ENCODE results near the gene CDADC1. TPM values are rescaled to one million over a fixed set of nuclear protein-coding genes. Genes with fewer than 3 reads are reported as not detected.

The CDADC1 gene
- total RNA-seq, 1 donor from 2014 or later = 9.2 TPM

DNA sequence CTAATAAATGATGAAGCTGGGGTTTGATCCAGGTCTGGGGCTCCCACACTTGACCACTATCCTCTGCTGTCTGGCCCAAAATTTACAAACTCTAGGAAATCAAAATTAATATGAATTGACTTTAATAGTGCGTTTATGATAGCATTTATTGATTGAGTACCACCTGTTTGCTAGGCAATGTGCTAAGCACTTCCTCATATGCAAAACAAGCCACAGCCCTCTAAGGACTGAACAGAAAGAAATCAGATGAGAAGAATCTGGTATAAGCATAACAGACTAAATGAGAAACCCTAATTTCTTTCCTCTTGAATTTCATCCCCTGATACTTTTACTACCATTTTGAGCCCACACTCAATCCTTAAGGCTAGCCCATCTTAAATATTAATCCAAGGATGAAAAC lies 34.2 kb upstream of the CDADC1 start:
- Mint-ChIP-seq H3K4me3 (no peak overlapping the region), H3K9me3 (peaks cover 5% of the 10 kb centered on the region), H3K27me3 (ENCODE audit: low read depth) (peaks cover 32% of the 10 kb centered on the region), H3K4me1 (peaks cover 6% of the 10 kb centered on the region), H3K27ac (no peak overlapping the region), H3K36me3 (peaks cover 25% of the 10 kb centered on the region)
- TF ChIP-seq, protein P1, sequence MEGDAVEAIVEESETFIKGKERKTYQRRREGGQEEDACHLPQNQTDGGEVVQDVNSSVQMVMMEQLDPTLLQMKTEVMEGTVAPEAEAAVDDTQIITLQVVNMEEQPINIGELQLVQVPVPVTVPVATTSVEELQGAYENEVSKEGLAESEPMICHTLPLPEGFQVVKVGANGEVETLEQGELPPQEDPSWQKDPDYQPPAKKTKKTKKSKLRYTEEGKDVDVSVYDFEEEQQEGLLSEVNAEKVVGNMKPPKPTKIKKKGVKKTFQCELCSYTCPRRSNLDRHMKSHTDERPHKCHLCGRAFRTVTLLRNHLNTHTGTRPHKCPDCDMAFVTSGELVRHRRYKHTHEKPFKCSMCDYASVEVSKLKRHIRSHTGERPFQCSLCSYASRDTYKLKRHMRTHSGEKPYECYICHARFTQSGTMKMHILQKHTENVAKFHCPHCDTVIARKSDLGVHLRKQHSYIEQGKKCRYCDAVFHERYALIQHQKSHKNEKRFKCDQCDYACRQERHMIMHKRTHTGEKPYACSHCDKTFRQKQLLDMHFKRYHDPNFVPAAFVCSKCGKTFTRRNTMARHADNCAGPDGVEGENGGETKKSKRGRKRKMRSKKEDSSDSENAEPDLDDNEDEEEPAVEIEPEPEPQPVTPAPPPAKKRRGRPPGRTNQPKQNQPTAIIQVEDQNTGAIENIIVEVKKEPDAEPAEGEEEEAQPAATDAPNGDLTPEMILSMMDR (IDR thresholded peaks at IDR 0.05; ENCODE audit: unreplicated experiment) = no peak
- no peak for DNase-seq (ENCODE audit: low spot score in 2 of 2, unreplicated experiment in 2 of 2)

DNA sequence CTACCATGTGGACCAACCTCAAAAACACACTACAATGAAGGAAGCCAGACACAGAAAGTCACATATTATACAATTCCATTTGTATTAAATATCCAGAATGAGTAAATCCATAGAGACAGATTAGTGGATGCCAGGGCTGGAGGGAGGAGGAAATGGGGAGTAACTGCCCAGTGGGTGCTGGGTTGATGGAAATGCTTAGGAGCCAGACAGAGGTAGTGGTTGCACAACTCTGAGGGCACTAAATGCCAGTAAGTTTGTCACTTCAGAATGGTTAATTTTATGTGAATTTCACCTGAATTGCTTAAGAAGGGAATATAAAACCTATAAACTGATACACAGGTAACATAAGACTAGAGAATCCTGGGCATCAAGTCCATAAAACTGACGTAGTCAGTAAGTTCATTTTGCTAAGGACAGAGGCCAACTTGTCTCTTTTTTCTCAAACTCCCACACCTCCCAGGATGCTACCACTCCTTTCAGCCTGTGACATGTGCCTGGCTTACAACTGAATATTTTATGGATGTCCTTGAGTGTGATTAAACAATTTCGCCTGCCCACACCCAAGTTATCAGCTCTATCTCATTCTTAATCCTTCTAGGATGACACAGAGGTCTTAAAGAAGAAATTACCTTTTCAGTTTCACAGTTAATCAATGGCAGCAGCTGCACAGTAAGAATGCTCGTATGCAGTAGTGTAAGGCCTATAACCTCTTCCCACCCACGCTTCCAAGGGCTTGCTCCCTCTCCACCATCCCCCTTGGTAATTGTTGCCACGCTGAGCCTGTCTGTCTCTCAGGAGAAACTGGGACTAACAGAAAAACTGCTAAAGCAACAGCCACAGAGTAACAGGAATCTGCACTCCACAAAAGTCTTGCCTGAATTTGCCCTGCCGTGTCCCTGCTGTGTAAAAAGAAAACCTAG lies 33.5 kb upstream of the CDADC1 start:
- Mint-ChIP-seq H3K27ac (no peak overlapping the region), H3K27me3 (ENCODE audit: low read depth) (peaks cover 39% of the 10 kb centered on the region), H3K4me1 (peaks cover 11% of the 10 kb centered on the region), H3K36me3 (peaks cover 25% of the 10 kb centered on the region), H3K4me3 (no peak overlapping the region), H3K9me3 (peaks cover 5% of the 10 kb centered on the region)
- DNase-seq (ENCODE audit: low spot score in 2 of 2, unreplicated experiment in 2 of 2) = no peak
- TF ChIP-seq, protein P1 (IDR thresholded peaks at IDR 0.05; ENCODE audit: unreplicated experiment) = no peak

DNA sequence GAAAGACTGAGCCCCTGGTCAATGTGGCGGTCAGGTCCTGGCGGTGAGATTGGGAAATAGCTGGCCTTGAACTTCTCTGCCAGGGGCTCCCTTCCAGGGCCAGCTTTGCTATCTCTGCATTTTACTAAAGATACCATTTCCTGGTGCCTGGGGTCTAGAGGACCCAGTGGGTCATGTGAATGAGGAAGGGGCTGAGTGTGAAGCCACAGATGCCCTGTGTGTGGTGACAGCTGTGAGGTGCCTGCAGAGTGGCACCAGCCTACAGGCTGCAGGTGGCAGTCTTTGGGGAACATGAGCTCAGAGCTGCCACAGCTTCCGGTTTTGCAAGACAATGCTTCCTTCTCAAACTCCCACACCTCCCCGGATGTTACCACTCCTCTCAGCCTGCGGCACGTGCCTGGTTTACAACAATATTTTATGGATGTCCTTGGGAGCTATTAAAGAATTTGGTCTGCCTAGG lies 32.8 kb upstream of the CDADC1 start:
- no peak overlapping the region for H3K4me3 Mint-ChIP-seq
- H3K9me3 Mint-ChIP-seq = peaks cover 5% of the 10 kb centered on the region
- peaks cover 45% of the 10 kb centered on the region for H3K27me3 Mint-ChIP-seq (ENCODE audit: low read depth)
- TF ChIP-seq, protein P1 (IDR thresholded peaks at IDR 0.05; ENCODE audit: unreplicated experiment) = no peak
- H3K36me3 Mint-ChIP-seq = peaks cover 21% of the 10 kb centered on the region
- H3K27ac Mint-ChIP-seq = no peak overlapping the region
- H3K4me1 Mint-ChIP-seq = peaks cover 11% of the 10 kb centered on the region
- no peak for DNase-seq (ENCODE audit: low spot score in 2 of 2, unreplicated experiment in 2 of 2)

DNA sequence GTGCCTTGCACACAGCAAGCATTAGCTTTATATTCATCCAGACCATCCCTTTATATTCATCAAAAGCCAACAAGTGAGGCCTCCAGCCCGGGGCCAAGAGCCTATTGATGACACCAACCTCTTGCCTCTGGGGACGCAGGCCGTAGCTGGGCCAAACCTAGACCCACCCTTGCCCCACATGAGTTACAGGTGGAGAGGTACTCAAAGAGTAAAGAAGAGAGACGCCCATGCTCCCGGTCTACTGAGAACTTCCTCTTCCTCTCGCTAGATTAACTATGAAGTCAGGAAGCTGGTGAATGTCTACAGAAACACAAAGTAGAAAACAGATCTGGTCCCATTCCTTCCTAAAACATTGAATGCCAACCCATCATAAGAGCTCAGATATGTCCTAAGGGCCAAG lies 31.4 kb upstream of the CDADC1 start:
- Mint-ChIP-seq H3K36me3 (peaks cover 13% of the 10 kb centered on the region), H3K4me3 (no peak overlapping the region), H3K4me1 (peaks cover 13% of the 10 kb centered on the region), H3K27me3 (ENCODE audit: low read depth) (peaks cover 54% of the 10 kb centered on the region), H3K27ac (no peak overlapping the region), H3K9me3 (peaks cover 4% of the 10 kb centered on the region)
- TF ChIP-seq, protein P1 (IDR thresholded peaks at IDR 0.05; ENCODE audit: unreplicated experiment) = no peak
- DNase-seq (ENCODE audit: low spot score in 2 of 2, unreplicated experiment in 2 of 2) = no peak

DNA sequence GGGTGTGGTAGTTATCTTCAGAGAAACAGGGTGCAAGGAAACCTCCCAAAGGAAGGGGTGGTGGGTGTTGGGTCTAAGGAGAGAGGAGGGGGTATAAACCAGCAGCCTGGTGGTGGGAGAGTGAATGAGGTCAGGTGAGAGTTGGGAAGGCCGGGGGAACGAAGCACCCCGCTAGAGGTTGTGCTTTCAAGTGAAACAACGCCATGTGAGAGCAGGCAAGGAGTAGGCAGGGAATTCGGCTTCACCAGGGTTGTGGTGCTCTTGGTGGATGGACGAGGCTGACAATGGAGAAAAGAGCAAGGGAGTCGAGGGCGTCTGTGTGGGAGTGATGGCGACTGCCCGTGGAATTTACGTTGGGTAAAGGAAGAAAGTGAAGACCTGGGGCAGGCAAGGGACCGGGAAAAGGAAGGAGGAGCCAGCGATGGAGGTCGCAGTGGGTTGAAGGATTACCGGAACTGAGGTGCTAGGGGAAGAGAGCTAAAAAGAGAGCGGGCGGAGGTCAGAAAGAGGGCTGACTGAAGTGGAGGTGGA lies 29.7 kb upstream of the CDADC1 start:
- peaks cover 14% of the 10 kb centered on the region for H3K4me1 Mint-ChIP-seq
- no peaks in the 10 kb centered on the region for H3K9me3 Mint-ChIP-seq
- H3K27ac Mint-ChIP-seq = no peak overlapping the region
- TF ChIP-seq, protein P1 (IDR thresholded peaks at IDR 0.05; ENCODE audit: unreplicated experiment) = no peak
- H3K27me3 Mint-ChIP-seq (ENCODE audit: low read depth) = peaks cover 71% of the 10 kb centered on the region
- DNase-seq (ENCODE audit: low spot score in 2 of 2, unreplicated experiment in 2 of 2) = no peak
- H3K36me3 Mint-ChIP-seq = no peaks in the 10 kb centered on the region
- peak overlapping the region; percentile 43 for H3K4me3 Mint-ChIP-seq
